ENCODE measurements around the gene OR51A7.

- TF ChIP-seq POLR2A (IDR thresholded peaks at IDR 0.05) (no peak), CTCF (IDR thresholded peaks at IDR 0.05) (no peak)
Observed at GRCh38 chr11:4916581-4916980, 13.0 kb downstream of the OR51A7 start.

Measured in lower leg skin (tissue), 3 donors.